ENCODE results near the gene ANK2. TPM values are rescaled to one million over a fixed set of nuclear protein-coding genes. Genes with fewer than 3 reads are reported as not detected.

The ANK2 gene
- total RNA-seq, 1 donor from 2014 or later = 1,513 TPM

- no peak overlapping the region for H3K27ac Mint-ChIP-seq (ENCODE audit: unreplicated experiment)
- peaks cover 15% of the 10 kb centered on the region for H3K36me3 Mint-ChIP-seq (ENCODE audit: unreplicated experiment)
- no peak for TF ChIP-seq CTCF (IDR thresholded peaks at IDR 0.05; ENCODE audit: partially characterized antibody, unreplicated experiment)
- H3K4me1 Mint-ChIP-seq (ENCODE audit: low read depth, unreplicated experiment) = peaks cover 20% of the 10 kb centered on the region
- no peak overlapping the region for H3K4me3 Mint-ChIP-seq (ENCODE audit: unreplicated experiment)
- peaks cover 16% of the 10 kb centered on the region for H3K27me3 Mint-ChIP-seq (ENCODE audit: unreplicated experiment)
- no peak for DNase-seq
- H3K9me3 Mint-ChIP-seq (ENCODE audit: unreplicated experiment) = peaks cover 7% of the 10 kb centered on the region
These were observed 223.1 kb downstream of the ANK2 start for GRCh38 chr4:113272523-113272922.

- Mint-ChIP-seq H3K4me1 (ENCODE audit: low read depth, unreplicated experiment) (peaks cover 17% of the 10 kb centered on the region), H3K4me3 (ENCODE audit: unreplicated experiment) (no peak overlapping the region), H3K27ac (ENCODE audit: unreplicated experiment) (no peak overlapping the region), H3K9me3 (ENCODE audit: unreplicated experiment) (peaks cover 6% of the 10 kb centered on the region), H3K27me3 (ENCODE audit: unreplicated experiment) (peaks cover 11% of the 10 kb centered on the region), H3K36me3 (ENCODE audit: unreplicated experiment) (peaks cover 5% of the 10 kb centered on the region)
- no peak for TF ChIP-seq CTCF (IDR thresholded peaks at IDR 0.05; ENCODE audit: partially characterized antibody, unreplicated experiment)
- no peak for DNase-seq
These were observed 224.3 kb downstream of the ANK2 start for GRCh38 chr4:113273721-113274220.

GRCh38 chr4:113276464-113277170 lies 227.2 kb downstream of the ANK2 start:
- no peak for TF ChIP-seq CTCF (IDR thresholded peaks at IDR 0.05; ENCODE audit: partially characterized antibody, unreplicated experiment)
- Mint-ChIP-seq H3K27me3 (ENCODE audit: unreplicated experiment) (peaks cover 3% of the 10 kb centered on the region), H3K27ac (ENCODE audit: unreplicated experiment) (peak overlapping the region; percentile 33), H3K36me3 (ENCODE audit: unreplicated experiment) (no peaks in the 10 kb centered on the region), H3K4me3 (ENCODE audit: unreplicated experiment) (no peak overlapping the region), H3K9me3 (ENCODE audit: unreplicated experiment) (peaks cover 9% of the 10 kb centered on the region), H3K4me1 (ENCODE audit: low read depth, unreplicated experiment) (peaks cover 3% of the 10 kb centered on the region)
- no peak for DNase-seq

GRCh38 chr4:113278324-113278934 lies 229.0 kb downstream of the ANK2 start:
- peak; percentile 78 for DNase-seq
- Mint-ChIP-seq H3K36me3 (ENCODE audit: unreplicated experiment) (no peaks in the 10 kb centered on the region), H3K9me3 (ENCODE audit: unreplicated experiment) (peaks cover 17% of the 10 kb centered on the region), H3K27me3 (ENCODE audit: unreplicated experiment) (peaks cover 3% of the 10 kb centered on the region), H3K4me1 (ENCODE audit: low read depth, unreplicated experiment) (peaks cover 2% of the 10 kb centered on the region), H3K27ac (ENCODE audit: unreplicated experiment) (no peak overlapping the region), H3K4me3 (ENCODE audit: unreplicated experiment) (no peak overlapping the region)
- peak; percentile 82 for TF ChIP-seq CTCF (IDR thresholded peaks at IDR 0.05; ENCODE audit: partially characterized antibody, unreplicated experiment)

- no peak overlapping the region for H3K4me3 Mint-ChIP-seq (ENCODE audit: unreplicated experiment)
- peak overlapping the region; percentile 14 for H3K27ac Mint-ChIP-seq (ENCODE audit: unreplicated experiment)
- peaks cover 18% of the 10 kb centered on the region for H3K9me3 Mint-ChIP-seq (ENCODE audit: unreplicated experiment)
- peaks cover 18% of the 10 kb centered on the region for H3K4me1 Mint-ChIP-seq (ENCODE audit: low read depth, unreplicated experiment)
- peaks cover 3% of the 10 kb centered on the region for H3K36me3 Mint-ChIP-seq (ENCODE audit: unreplicated experiment)
- H3K27me3 Mint-ChIP-seq (ENCODE audit: unreplicated experiment) = peaks cover 2% of the 10 kb centered on the region
- no peak for TF ChIP-seq CTCF (IDR thresholded peaks at IDR 0.05; ENCODE audit: partially characterized antibody, unreplicated experiment)
- no peak for DNase-seq
These were observed 236.0 kb downstream of the ANK2 start for GRCh38 chr4:113285501-113285900.

Data from glutamatergic neuron (in vitro differentiated cells).